GM18873 (cell line): ENCODE data around the gene WDR88.

Experiments used
- ATAC-seq: cut with Tn5 transposase; IDR thresholded peaks from one replicate; pipeline ENCODE4 v1.9.1; 2021; ENCODE audit warnings: mild to moderate bottlenecking, moderate library complexity, moderate number of reproducible peaks; ENCODE audit not compliant: unreplicated experiment, low FRiP score

WDR88 gene

DNA sequence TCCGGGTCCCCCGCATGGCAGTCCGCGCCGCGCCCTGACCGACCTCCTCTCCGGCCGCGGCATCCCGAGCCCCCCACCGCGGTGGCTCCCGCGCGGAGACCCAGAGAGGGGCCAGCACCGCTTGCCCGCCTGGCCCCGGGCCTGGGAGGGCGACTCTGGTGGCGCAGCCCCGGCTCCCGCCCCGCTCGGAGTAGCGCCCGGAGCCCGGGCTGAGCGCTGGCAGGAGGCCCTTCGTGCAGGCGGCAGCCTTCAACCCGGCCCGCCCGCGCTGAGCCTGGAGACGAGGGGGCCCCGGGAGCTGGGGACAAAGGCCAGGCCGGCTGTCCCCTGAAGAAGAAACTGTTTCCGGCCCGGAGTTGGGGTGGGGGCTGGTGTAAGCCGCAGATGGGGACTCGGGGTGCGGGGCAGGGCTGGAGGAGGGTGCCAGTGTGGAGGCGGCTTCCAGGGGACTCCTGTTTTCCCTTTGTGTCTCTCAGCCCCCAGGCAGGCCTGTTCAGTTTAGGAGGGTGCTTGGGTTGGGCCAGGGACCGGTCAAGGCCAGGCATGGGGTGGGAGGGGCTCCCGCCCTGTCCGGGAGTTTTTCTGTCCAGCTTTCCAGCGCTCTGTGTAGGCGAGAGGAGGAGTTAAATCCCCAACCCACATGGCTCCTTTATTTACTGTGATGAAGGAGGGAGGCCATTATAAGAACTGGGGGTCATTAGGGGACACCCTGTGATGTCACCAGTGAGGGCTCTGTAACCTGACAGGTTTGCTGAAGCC lies 63.2 kb downstream of the WDR88 start:
- no peak for ATAC-seq

DNA sequence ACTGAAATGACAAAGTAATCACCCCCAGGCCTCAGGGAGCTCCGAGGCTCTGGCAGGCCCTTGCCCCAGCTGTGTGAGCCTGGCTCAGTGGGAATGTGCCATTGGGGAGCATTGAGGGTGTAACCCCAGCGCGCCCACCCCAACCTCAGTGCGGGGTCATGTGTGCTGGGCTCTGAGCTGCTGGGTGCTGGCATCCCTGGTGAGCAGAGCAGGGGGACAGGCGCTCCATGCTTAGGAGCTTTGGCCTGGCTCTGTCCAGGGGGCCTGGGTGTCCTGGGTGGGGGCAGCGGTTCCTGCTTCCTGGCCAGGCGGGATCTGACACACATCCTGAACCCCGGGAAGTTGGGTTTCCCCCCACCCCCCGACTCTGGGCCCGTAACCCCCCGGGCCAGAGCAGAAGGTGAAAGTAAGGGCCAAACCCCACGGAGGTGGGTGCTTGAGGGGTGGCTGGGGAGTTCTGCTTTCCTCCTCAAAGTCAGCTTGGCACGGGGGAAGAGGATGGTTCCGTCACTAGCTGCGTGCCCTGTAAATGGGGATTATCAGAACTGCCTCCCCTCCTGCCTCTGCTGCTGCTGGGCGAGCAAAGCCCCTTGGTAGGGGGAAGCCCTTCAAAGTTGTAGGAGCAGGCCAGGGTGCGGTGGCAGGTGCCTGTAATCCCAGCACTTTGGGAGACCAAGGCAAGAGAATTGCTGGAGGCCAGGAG lies 63.9 kb downstream of the WDR88 start:
- no peak for ATAC-seq

DNA sequence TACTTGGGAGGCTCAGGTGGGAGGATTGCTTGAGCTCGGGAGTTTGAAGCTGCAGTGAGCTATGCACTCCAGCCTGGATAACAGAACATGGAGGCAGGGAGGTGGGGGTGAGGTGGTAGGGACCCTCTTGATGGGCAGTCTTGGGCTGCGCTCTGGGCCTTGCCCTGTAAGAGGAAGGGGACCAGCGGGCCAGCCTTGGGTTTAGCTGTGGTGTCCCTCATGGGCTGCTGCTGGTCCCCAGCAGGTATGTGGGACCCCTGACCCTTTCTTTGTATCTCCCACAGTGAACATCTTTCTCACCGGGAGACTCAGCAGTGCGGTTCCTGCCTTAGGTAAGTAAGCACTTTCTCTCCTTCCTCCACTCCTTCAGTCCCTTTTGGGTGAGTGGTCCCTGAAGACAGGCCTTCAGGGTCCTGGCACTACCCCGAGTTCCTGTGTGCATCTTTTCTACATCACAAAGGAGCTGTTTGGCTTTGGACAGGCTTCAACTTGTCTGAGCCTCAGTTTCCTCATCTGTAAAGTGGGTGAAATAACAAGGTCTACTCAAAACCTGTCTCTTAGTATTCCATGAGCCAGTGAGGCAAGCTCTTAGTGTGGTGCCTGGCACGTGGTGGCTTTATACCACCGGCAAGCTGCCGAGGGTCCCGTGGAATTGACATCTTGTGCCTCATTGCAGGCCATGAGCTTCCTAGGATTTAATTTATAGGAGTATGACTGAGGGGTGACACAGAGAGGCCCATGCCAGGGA lies 64.7 kb downstream of the WDR88 start:
- no peak for ATAC-seq

DNA sequence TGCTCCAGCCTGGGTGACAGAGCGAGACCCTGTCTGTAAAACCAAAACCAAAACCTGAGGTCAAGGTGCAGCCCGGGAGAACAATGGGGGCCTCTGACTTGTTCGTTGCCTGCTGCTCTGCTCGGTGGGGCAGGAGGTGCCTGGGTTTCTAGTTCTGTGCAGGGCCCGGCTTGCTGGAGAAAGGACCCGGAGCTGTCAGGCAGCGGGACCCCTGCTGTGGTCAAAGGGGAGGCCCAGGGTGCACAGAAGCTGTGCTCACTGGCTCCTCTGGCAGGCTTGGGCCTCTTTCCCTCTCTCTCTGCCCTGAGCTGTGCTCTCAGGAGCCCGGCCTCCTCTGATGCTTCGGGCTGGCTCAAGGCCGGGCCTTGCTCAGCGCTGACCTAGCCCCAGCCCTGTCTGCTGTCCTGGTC lies 65.7 kb downstream of the WDR88 start:
- ATAC-seq, result no peak

DNA sequence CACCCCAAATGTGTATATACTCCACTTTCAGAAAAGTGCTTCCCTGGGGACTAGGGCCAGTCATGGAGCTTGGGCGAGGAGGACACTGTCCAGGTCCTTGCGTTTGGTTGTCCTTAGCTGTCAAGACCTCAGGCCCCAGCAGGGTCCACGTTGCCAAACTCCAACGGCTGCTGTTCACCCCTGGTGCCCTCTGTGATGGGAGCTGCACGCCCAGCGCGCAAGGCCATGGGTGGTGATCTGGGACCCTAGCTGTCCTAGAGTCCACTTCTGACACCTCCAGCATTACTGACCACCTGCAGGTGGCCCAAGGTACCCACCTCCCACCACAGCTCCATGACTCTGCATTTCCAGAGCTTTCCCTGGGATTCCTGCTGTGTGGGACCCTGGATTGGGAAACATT lies 66.3 kb downstream of the WDR88 start:
- ATAC-seq, result no peak

DNA sequence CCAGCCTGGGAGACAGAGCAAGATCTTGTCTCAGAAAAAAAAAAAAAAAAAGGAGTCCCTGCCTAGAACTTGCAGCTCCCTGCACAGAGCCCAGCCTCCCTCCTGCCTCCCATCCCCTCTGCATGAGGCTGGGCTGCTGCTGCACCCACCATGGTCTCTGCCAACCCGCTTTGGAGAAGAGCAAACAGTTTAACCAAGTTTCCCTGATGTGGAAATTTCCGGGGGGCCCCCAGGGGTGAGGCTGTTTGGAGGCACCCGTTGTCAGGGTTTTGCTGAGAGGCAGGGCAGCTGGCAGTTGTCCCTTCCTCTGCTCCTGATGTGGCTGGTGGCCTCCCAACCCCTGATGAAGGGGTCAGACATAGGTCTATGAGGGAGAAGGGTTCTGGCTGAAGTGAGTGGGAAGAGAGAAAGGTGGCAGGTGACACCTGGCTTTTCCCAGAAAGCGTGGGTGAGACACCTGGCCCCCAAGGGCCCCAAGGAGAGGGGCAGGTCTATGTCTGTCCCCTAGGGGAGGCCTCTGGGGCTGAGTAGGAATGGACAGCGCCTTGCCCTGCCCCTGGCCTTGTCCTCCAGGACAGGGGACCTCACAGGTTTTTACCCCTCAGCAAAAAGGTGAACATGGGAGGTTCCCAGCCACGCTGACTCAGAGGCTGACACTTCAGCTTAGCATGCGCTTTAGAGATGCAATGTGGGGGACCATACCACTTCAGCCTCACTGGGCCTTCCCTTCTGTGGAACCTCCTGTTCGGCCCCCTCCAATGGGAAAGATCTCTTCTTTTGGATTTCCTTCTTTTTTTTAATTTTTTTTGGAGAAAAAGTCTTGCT lies 67.7 kb downstream of the WDR88 start:
- no peak for ATAC-seq

DNA sequence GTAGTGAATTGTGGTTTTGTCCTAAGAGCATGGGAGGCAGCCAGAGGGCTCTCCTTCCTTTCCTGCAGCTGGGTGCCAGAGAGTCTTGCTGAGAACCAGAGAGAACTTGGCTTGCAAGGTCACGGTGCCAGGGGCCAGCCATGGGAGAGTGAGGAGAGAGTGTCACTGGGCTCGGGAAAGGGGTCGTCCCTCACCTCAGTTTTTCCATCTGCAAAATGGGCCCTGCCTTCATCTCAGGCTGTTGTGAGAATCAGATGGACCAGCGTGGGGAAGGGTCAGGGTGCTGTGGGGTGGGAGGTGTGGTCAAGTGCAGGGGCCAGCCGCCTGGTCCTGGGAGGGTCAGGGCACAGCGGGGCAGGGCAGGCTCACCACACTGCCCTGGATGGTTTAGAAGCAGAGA lies 69.6 kb downstream of the WDR88 start:
- no peak for ATAC-seq

DNA sequence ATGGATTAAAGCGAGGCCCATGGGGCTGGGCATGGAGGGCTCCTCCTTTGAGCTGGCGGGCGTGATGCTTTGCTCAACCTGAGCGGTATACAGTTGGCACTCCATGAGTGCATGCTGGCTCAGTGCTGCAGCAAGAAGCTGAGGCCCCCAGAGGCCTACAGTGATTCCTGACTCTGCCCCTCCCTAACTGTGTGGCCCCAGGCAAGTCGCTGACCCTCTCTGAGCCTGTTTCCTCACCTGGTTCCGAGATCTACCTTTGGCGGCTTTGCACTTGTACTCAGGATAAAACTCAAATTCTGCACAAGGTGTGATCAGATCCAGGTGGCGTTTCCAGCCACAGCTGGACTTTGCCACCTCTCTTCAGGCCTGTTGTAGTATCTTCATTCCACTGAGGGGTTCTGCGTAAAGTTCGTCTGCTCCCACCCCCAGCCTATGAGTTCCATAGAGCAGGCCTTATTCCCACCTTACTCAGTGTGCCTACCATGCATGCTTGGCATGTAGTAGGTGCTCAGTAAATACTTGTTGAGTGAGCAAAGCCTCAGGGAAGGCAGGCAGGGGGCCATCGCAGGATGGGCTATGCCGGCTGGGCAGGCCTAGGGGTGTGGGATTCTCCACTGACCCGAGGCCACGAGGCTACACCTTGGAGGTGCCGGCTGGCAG lies 70.1 kb downstream of the WDR88 start:
- ATAC-seq, result no peak

DNA sequence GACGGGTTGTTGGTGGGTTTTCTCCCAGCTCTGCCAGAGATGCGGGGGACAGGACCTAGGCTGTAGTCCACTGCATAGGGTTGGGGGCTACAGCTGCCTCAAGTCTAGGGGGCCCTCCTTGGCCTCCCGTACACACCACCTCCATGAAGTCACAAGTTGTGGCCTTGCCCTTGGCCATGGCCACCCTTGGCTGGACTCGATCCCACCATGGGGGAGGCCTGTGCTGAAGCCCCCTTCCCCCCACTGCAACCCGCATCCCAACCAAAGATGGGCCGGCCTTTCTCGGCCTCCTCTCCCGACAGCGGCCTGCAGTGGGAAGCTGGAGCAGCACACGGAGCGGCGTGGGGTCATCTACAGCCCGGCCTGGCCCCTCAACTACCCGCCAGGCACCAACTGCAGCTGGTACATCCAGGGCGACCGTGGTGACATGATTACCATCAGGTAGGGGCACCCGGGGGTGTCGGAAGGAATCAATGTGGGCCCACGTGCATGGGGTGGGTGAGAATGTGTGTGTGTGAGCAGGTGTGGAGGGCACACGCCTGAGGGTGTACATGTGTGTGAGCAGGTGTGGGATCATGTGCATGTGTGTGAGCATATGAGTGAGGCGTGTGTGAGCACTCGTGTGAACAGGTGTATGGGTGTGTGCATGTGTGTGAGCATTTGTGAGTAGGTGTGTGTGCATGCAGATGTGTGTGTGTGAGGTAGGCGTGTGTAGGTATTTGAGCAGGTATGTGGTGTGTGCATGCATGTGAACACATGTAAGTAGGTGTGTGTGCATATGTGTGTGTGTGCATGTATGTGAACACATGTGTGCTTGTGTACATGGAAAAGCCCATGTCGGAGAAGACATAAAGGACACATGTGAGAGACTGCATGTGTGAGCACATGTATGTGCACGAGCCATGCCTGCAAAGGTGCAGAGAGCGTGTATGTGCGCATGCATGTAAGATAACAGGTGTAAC lies 70.9 kb downstream of the WDR88 start:
- ATAC-seq, result no peak

DNA sequence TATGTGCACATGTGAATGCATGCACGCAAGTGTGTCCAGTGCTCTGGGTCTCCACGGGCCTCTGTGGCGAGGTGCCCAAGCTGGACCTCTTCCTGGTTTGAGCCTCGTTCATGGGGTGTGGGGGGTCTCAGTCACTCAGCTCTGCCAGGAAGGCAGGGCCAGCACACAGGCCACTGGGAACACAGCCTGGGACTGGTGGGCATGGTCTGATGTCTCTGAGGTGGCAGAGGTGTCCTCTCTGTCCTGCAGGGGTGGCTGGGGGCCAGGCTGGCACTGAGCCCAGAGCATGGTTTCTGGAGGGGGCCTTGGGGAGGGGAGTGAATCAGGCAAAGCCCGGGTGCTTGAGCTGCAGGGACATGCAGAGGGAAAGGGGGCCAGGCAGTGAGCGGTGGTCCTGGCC lies 71.6 kb downstream of the WDR88 start:
- ATAC-seq, result no peak

DNA sequence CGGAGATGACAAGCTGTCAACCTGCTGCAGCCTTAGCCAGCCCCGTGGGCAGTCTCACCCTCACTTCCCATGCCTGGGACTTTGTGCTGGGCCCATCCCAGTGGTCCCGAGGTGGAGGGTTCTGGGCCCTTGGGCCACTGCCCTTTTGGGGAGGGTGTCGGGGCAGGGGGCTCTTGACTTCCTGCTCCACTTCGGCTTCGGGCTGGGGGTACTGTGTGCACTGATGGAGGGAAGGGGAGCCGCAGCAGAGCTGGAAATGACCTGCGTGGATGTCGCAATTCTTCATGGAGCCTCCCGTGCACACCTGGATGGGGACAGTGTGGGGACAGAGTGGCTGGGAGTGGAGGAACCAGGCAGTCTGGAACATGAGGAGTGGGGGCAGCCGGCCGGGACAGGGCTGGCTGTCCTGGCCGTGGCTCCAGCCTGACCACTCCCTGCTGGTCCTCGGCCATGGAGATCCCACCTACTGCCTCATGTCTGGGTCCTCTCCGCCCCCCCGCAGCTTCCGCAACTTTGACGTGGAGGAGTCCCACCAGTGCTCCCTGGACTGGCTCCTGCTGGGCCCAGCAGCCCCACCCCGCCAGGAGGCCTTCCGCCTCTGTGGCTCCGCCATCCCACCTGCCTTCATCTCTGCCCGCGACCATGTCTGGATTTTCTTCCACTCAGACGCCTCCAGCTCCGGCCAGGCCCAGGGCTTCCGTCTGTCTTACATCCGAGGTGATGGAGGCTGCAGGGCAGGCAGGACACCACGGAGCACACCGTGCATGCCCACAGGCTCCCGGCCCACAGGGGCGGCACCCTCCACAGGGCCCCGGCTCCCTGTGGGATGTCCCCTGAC lies 72.4 kb downstream of the WDR88 start:
- ATAC-seq, result no peak

DNA sequence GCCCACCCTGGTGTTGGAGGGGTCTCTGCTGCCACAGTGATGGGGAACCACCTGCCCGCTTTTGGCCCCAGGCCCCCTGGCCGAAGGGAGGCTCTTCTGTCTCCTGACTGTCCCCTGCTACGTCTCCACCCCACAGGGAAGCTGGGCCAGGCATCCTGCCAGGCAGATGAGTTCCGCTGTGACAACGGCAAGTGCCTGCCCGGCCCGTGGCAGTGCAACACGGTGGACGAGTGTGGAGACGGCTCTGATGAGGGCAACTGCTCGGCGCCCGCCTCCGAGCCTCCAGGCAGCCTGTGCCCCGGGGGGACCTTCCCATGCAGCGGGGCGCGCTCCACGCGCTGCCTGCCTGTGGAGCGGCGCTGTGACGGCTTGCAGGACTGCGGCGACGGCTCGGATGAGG lies 73.2 kb downstream of the WDR88 start:
- ATAC-seq, result no peak

DNA sequence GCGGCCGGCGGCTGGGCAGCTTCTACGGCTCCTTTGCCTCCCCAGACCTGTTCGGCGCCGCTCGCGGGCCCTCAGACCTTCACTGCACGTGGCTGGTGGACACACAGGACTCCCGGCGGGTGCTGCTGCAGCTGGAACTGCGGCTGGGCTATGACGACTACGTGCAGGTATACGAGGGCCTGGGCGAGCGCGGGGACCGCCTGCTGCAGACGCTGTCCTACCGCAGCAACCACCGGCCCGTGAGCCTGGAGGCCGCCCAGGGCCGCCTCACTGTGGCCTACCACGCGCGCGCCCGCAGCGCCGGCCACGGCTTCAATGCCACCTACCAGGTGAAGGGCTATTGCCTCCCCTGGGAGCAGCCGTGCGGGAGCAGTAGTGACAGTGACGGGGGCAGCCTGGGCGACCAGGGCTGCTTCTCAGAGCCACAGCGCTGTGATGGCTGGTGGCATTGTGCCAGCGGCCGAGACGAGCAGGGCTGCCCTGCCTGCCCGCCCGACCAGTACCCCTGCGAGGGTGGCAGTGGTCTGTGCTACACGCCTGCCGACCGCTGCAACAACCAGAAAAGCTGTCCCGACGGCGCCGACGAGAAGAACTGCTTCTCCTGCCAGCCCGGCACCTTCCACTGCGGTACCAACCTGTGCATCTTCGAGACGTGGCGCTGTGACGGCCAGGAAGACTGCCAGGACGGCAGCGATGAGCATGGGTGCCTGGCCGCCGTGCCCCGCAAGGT lies 73.8 kb downstream of the WDR88 start:
- ATAC-seq, result no peak

DNA sequence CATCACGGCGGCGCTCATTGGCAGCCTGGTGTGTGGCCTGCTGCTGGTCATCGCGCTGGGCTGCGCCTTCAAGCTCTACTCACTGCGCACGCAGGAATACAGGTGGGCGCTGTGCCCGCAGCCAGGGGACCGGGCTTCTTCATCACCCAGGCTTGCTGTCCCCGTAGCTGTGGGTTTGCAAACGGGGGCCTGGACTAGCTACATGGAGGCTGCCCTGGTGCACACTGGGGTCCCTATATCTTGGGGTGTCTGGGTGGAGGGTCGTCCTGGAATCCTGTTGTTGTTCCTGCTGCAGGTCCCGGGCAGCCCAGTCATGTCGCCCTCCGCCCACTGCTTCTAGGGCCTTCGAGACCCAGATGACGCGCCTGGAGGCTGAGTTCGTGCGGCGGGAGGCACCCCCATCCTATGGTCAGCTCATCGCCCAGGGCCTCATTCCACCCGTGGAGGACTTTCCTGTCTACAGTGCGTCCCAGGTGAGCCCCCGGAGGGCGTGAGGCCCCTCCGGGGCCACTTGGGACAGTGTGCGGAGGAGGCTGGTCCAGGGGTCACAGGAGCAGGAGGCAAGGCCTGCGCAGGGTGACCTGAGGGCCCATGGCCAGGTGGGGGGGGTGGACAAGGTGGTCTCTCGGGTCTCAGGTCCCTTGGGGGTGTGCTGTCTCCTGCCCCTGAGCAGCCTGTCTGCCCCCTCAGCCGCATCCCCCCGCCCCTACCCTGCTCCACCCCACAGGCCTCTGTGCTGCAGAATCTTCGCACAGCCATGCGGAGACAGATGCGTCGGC lies 74.5 kb downstream of the WDR88 start:
- no peak for ATAC-seq

DNA sequence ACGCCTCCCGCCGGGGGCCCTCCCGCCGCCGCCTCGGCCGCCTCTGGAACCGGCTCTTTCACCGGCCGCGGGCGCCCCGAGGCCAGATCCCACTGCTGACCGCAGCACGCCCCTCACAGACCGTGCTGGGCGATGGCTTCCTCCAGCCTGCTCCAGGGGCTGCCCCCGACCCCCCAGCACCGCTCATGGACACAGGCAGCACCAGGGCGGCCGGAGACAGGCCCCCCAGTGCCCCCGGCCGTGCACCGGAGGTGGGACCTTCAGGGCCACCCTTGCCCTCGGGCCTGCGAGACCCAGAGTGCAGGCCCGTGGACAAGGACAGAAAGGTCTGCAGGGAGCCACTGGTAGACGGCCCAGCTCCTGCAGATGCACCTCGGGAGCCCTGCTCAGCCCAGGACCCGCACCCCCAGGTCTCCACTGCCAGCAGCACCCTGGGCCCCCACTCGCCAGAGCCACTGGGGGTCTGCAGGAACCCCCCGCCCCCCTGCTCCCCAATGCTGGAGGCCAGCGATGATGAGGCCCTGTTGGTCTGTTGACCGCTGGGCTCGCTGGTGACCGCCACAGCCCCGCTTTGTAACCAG lies 75.2 kb downstream of the WDR88 start:
- ATAC-seq, result no peak

DNA sequence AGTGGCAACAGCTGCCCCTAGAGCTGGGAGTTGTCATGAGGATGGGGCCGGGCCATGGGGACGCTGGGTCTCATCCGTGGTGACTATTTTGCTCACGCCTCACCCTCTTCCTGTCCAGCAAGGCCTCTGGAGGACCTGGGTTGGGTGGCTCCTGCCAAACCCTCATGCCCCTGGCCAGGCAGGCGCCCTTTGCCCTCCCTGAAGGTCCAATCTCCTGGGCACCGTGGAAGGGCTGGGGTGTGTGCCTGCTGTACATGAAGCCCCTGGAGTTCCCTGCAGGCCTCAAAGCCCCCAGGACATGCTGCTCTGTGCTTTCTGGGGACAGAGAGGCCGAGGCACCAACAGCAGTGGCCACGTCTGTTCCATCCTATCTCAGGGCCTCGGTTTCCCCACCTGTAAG lies 76.0 kb downstream of the WDR88 start:
- ATAC-seq, result no peak
